GM23248 (cell line): ENCODE measurements around the gene NEUROD6. TPM values are rescaled to one million over a fixed set of nuclear protein-coding genes. Genes with fewer than 3 reads are reported as not detected.

ENCODE experiments used
- DNase-seq: peaks from one replicate; pipeline ENCODE4 v3.0.0-alpha.2; 2015
- H2AFZ ChIP-seq: fragments of 200-600 bp; sonication (generic); 2 replicates; pipeline ENCODE4 v1.6.1; 2016; ENCODE audit warnings: antibody characterized with exemption
- H3F3A ChIP-seq: fragments of 200-600 bp; sonication (generic); 2 replicates; pipeline ENCODE4 v1.6.1; 2016; ENCODE audit warnings: mild to moderate bottlenecking, antibody characterized with exemption, mixed run types; ENCODE audit not compliant: insufficient read depth
- H3K27ac ChIP-seq: fragments of 200-600 bp; sonication (generic); 2 replicates; pipeline ENCODE4 v1.5.1; 2016; ENCODE audit warnings: mild to moderate bottlenecking
- H3K27me3 ChIP-seq: fragments of 200-600 bp; sonication (generic); replicated peaks from 2 replicates; pipeline ENCODE4 v1.6.1; 2016; ENCODE audit warnings: mild to moderate bottlenecking; ENCODE audit not compliant: insufficient read depth
- H3K36me3 ChIP-seq: fragments of 200-600 bp; sonication (generic); 2 replicates; pipeline ENCODE4 v1.6.1; 2016; ENCODE audit warnings: low read depth, mild to moderate bottlenecking
- H3K4me1 ChIP-seq: fragments of 200-600 bp; sonication (generic); 2 replicates; pipeline ENCODE4 v1.6.1; 2016; ENCODE audit warnings: mild to moderate bottlenecking; ENCODE audit not compliant: insufficient read depth
- H3K4me2 ChIP-seq: fragments of 200-600 bp; sonication (generic); one replicate; pipeline ENCODE4 v1.6.1; 2016; ENCODE audit warnings: mild to moderate bottlenecking; ENCODE audit not compliant: unreplicated experiment
- H3K4me3 ChIP-seq: fragments of 200-600 bp; sonication (generic); 2 replicates; pipeline ENCODE4 v1.5.1; 2016; ENCODE audit warnings: mild to moderate bottlenecking
- H3K79me2 ChIP-seq: fragments of 200-600 bp; sonication (generic); 2 replicates; pipeline ENCODE4 v1.6.1; 2016; ENCODE audit warnings: mild to moderate bottlenecking; ENCODE audit not compliant: insufficient read depth
- H3K9ac ChIP-seq: fragments of 200-600 bp; sonication (generic); 2 replicates; pipeline ENCODE4 v1.6.1; 2016; ENCODE audit warnings: mild to moderate bottlenecking
- H3K9me2 ChIP-seq: fragments of 200-600 bp; sonication (generic); 2 replicates; pipeline ENCODE4 v1.6.1; 2016; ENCODE audit warnings: mixed run types, mild to moderate bottlenecking, moderate library complexity; ENCODE audit not compliant: insufficient read depth
- H3K9me3 ChIP-seq: fragments of 200-600 bp; sonication (generic); one replicate; pipeline ENCODE4 v1.6.1; 2017; ENCODE audit warnings: low read depth
- H4K20me1 ChIP-seq: fragments of 200-600 bp; sonication (generic); 2 replicates; pipeline ENCODE4 v1.6.0; 2016; ENCODE audit not compliant: insufficient read depth
- EZH2 ChIP-seq: fragments of 200-600 bp; sonication (generic); IDR thresholded peaks from 2 replicates; pipeline ENCODE4 v1.6.1; 2018; ENCODE audit warnings: antibody characterized with exemption, mild to moderate bottlenecking; ENCODE audit not compliant: insufficient read depth, poor library complexity, severe bottlenecking
- EZH2phosphoT487 ChIP-seq: fragments of 200-600 bp; sonication (generic); IDR thresholded peaks from 2 replicates; pipeline ENCODE4 v1.6.1; 2018; ENCODE audit warnings: antibody characterized with exemption, moderate library complexity, mild to moderate bottlenecking, low read depth; ENCODE audit not compliant: insufficient read depth
- WGBS, 2 experiments: methylation state at CpG; one replicate each; pipeline ENCODE4 v1.1.6; 2015 to 2017; ENCODE audit warnings: low lambda C conversion rate in 2 of 2, low coverage in 1 of 2; ENCODE audit errors: missing lambda C conversion rate in 2 of 2; 5-methylcytosine and 5-hydroxymethylcytosine counted together
- in situ Hi-C: fragments of 300-500 bp; cut with MboI; formaldehyde crosslinking; loops from 2 replicates; pipeline ENCODE4 v1.15.0; 2020
- polyA plus RNA-seq: library from polyadenylated mRNA; unstranded; fragments of >200 nt; fragmentation: Nextera tagmentation; extraction: Ambion mirVana; gene quantifications from 2 replicates; pipeline ENCODE4 v1.2.1, GENCODE V29; 2016
- small RNA-seq: library from RNA; depleted of rRNA; stranded (forward); fragments of <200 nt; gene quantifications from one replicate; pipeline ENCODE3, GENCODE V24; 2014; ENCODE audit warnings: low read depth, low replicate concordance
- total RNA-seq: library from RNA; depleted of rRNA; stranded (reverse); fragments of >200 nt; shearing (Covaris generic); gene quantifications from 2 replicates; pipeline ENCODE4 v1.2.3, GENCODE V29; 2014; rRNA removed

NEUROD6 gene
- total and polyA plus RNA-seq, 2 experiments from 2014 or later = not detected

GRCh38 chr7:31305260-31305659, 35.3 kb downstream of the NEUROD6 start:
- H3K4me3 ChIP-seq = no peak overlapping the region
- no peaks in the 10 kb centered on the region for H3F3A ChIP-seq
- no peak for DNase-seq
- no peak overlapping the region for H3K9ac ChIP-seq
- H4K20me1 ChIP-seq = no peaks in the 10 kb centered on the region
- H3K36me3 ChIP-seq = no peaks in the 10 kb centered on the region
- H3K9me3 ChIP-seq = no peaks in the 10 kb centered on the region
- H3K9me2 ChIP-seq = no peaks in the 10 kb centered on the region
- WGBS, 2 experiments = 0 to 6% methylated on average over 1 of the region's 1 CpG
- no peaks in the 10 kb centered on the region for H3K27me3 ChIP-seq
- H3K4me2 ChIP-seq = no peak overlapping the region
- no peaks in the 10 kb centered on the region for H3K79me2 ChIP-seq
- in situ Hi-C loops = no loop called here
- no peak overlapping the region for H2AFZ ChIP-seq
- H3K27ac ChIP-seq = no peak overlapping the region
- TF ChIP-seq EZH2phosphoT487 = no peak
- no peak for TF ChIP-seq EZH2
- H3K4me1 ChIP-seq = no peaks in the 10 kb centered on the region

- Histone ChIP-seq H4K20me1 (no peaks in the 10 kb centered on the region), H3K4me1 (no peaks in the 10 kb centered on the region), H3K4me3 (no peak overlapping the region), H3F3A (no peaks in the 10 kb centered on the region), H3K4me2 (no peak overlapping the region), H3K27me3 (no peaks in the 10 kb centered on the region), H3K79me2 (no peaks in the 10 kb centered on the region), H3K36me3 (no peaks in the 10 kb centered on the region), H3K9me3 (no peaks in the 10 kb centered on the region), H2AFZ (no peak overlapping the region), H3K27ac (no peak overlapping the region), H3K9me2 (no peaks in the 10 kb centered on the region), H3K9ac (no peak overlapping the region)
- DNase-seq = no peak
- 1 to 4% methylated on average over 4 of the region's 4 CpGs for WGBS, 2 experiments
- in situ Hi-C loops = no loop called here
- TF ChIP-seq EZH2phosphoT487 = no peak
- no peak for TF ChIP-seq EZH2
Observed at GRCh38 chr7:31304446-31304845, 36.1 kb downstream of the NEUROD6 start.

- Histone ChIP-seq H3K9me2 (no peaks in the 10 kb centered on the region), H3K9ac (no peak overlapping the region), H3K4me3 (no peak overlapping the region), H3K9me3 (no peaks in the 10 kb centered on the region), H3K4me2 (no peak overlapping the region), H3K79me2 (no peaks in the 10 kb centered on the region), H3K27me3 (no peaks in the 10 kb centered on the region), H3F3A (no peaks in the 10 kb centered on the region), H4K20me1 (no peaks in the 10 kb centered on the region), H2AFZ (no peak overlapping the region), H3K27ac (no peak overlapping the region), H3K4me1 (no peaks in the 10 kb centered on the region), H3K36me3 (no peaks in the 10 kb centered on the region)
- no peak for DNase-seq
- TF ChIP-seq EZH2 (no peak), EZH2phosphoT487 (no peak)
- WGBS, 2 experiments = 2 to 3% methylated on average over 7 of the region's 7 CpGs
- in situ Hi-C loops = no loop called here
Observed at GRCh38 chr7:31302356-31302755, 38.2 kb downstream of the NEUROD6 start.

- H2AFZ ChIP-seq = no peak overlapping the region
- H4K20me1 ChIP-seq = no peaks in the 10 kb centered on the region
- no peak overlapping the region for H3K4me3 ChIP-seq
- 17 to 19% methylated on average over 1 of the region's 1 CpG for WGBS, 2 experiments
- no peaks in the 10 kb centered on the region for H3K9me2 ChIP-seq
- no peaks in the 10 kb centered on the region for H3K4me1 ChIP-seq
- H3F3A ChIP-seq = no peaks in the 10 kb centered on the region
- no peak for TF ChIP-seq EZH2
- no peak for TF ChIP-seq EZH2phosphoT487
- H3K27ac ChIP-seq = no peak overlapping the region
- in situ Hi-C loops = no loop called here
- H3K9ac ChIP-seq = no peak overlapping the region
- H3K36me3 ChIP-seq = no peaks in the 10 kb centered on the region
- H3K79me2 ChIP-seq = no peaks in the 10 kb centered on the region
- no peak overlapping the region for H3K4me2 ChIP-seq
- H3K9me3 ChIP-seq = no peaks in the 10 kb centered on the region
- no peak for DNase-seq
- H3K27me3 ChIP-seq = no peaks in the 10 kb centered on the region
Observed at GRCh38 chr7:31299336-31299735, 41.2 kb downstream of the NEUROD6 start.

- no peaks in the 10 kb centered on the region for H3F3A ChIP-seq
- WGBS, 2 experiments = 18 to 39% methylated on average over 2 of the region's 2 CpGs
Observed at GRCh38 chr7:31290601-31291000, 49.9 kb downstream of the NEUROD6 start.

More at GRCh38 chr7:31290601-31291000, 49.9 kb downstream of the NEUROD6 start:
- no peak for DNase-seq
- Histone ChIP-seq H3K79me2 (no peaks in the 10 kb centered on the region), H3K9me3 (no peaks in the 10 kb centered on the region), H3K4me1 (no peaks in the 10 kb centered on the region), H4K20me1 (no peaks in the 10 kb centered on the region), H2AFZ (no peak overlapping the region), H3K27me3 (no peaks in the 10 kb centered on the region), H3K9ac (no peak overlapping the region), H3K4me3 (no peak overlapping the region), H3K36me3 (no peaks in the 10 kb centered on the region), H3K4me2 (no peak overlapping the region), H3K9me2 (no peaks in the 10 kb centered on the region), H3K27ac (no peak overlapping the region)
- no peak for TF ChIP-seq EZH2
- TF ChIP-seq EZH2phosphoT487 = no peak
- in situ Hi-C loops = no loop called here

Small RNA genes within 50 kb of the gene (small RNA-seq; reads per million reads assigned to genes)
- not detected for gene AC006380.1

Other genes with a start within 250 kb of the NEUROD6 start
- not detected in 2 replicates for gene ITPRID1, start 173.4 kb upstream of the NEUROD6 start, total RNA-seq
- gene ITPRID1, start 173.4 kb upstream of the NEUROD6 start, polyA plus RNA-seq = not detected in 2 replicates